ENCODE results near the gene IGF2BP2.
A peak's percentile ranks its signal among the peaks of the same experiment; 100 is the strongest.

GRCh38 chr3:185823078-185824044 lies 1.5 kb downstream of the IGF2BP2 start:
- TF ChIP-seq CTCF (IDR thresholded peaks at IDR 0.05; ENCODE audit: low read length) (0 out of 2 replicates have a peak, but pooled peaks have one; percentile 10), EZH2phosphoT487 (IDR thresholded peaks at IDR 0.05; ENCODE audit: low read length) (no peak)

Data from MM.1S (cell line).